H1 (cell line): ENCODE data around the gene CUEDC1. TPM values are rescaled to one million over a fixed set of nuclear protein-coding genes. Genes with fewer than 3 reads are reported as not detected.
A peak's percentile ranks its signal among the peaks of the same experiment; 100 is the strongest.

Experiments
- CTCF ChIA-PET: fragments of 300-600 bp; sonication (Branson Sonifier 250); formaldehyde crosslinking; loops from one replicate; lab custom pipeline; 2021; ENCODE audit not compliant: partially characterized antibody; lab: Charles Lee
- POLR2A ChIA-PET: fragments of 300-600 bp; sonication (Branson Sonifier 250); formaldehyde crosslinking; loops from one replicate; lab custom pipeline; 2021; ENCODE audit warnings: inconsistent platforms; ENCODE audit not compliant: partially characterized antibody; lab: Charles Lee
- DNase-seq, 2 experiments: peaks; one replicate each; pipeline versions ENCODE4 v3.0.0 to v3.0.0-alpha.2; 2010 to 2022; ENCODE audit warnings: low spot score in 2 of 2, low read depth in 1 of 2, mixed read lengths in 1 of 2
- FAIRE-seq: peaks from 2 replicates; lab custom pipeline; 2011; peaks lifted over from hg19 to GRCh38; lab: Jason Lieb, UNC
- H2AFZ ChIP-seq: 2 replicates; pipeline ENCODE4 v1.8.1; 2012; ENCODE audit warnings: low read length, inconsistent platforms
- H2AK5ac ChIP-seq: 2 replicates; pipeline ENCODE4 v1.6.1; 2013; ENCODE audit warnings: low read depth, low read length
- H2BK120ac ChIP-seq: replicated peaks from 2 replicates; pipeline ENCODE3; 2013; ENCODE audit warnings: low read depth, low read length, inconsistent platforms
- H2BK12ac ChIP-seq: 2 replicates; pipeline ENCODE4 v1.6.1; 2013; ENCODE audit warnings: low read depth, low read length
- H2BK15ac ChIP-seq: 2 replicates; pipeline ENCODE4 v1.6.1; 2013; ENCODE audit warnings: low read length
- H2BK20ac ChIP-seq: 2 replicates; pipeline ENCODE4 v1.6.1; 2013; ENCODE audit warnings: low read length
- H2BK5ac ChIP-seq: 2 replicates; pipeline ENCODE4 v1.6.1; 2013; ENCODE audit warnings: low read depth, low read length
- H3K14ac ChIP-seq: 2 replicates; pipeline ENCODE4 v1.6.1; 2013; ENCODE audit warnings: inconsistent platforms; ENCODE audit not compliant: insufficient read length
- H3K18ac ChIP-seq: 2 replicates; pipeline ENCODE4 v1.6.1; 2013; ENCODE audit warnings: low read length; ENCODE audit errors: extremely low read depth
- H3K23ac ChIP-seq: 2 replicates; pipeline ENCODE4 v1.6.1; 2013; ENCODE audit warnings: inconsistent platforms; ENCODE audit not compliant: insufficient read length
- H3K23me2 ChIP-seq: 2 replicates; pipeline ENCODE4 v1.6.1; 2013; ENCODE audit warnings: low read depth, low read length
- H3K27ac ChIP-seq: 2 replicates; pipeline ENCODE4 v1.6.1; 2011; ENCODE audit warnings: low read depth, low read length, inconsistent platforms
- H3K27me3 ChIP-seq, 4 experiments: replicated peaks in 1 of 4; 1 replicate in 1 of 4; 2 replicates in 3 of 4; pipeline versions ENCODE4 v1.6.1 to v1.8.1; 2011 to 2013; ENCODE audit warnings: low read length in 3 of 4, mild to moderate bottlenecking in 3 of 4, inconsistent platforms in 2 of 4, mixed read lengths in 2 of 4, moderate library complexity in 1 of 4; ENCODE audit not compliant: control insufficient read depth in 3 of 4, insufficient read depth in 3 of 4; ENCODE audit errors: extremely low read depth in 1 of 4
- H3K36me3 ChIP-seq, 4 experiments: 2 replicates each; pipeline versions ENCODE4 v1.6.1 to v1.8.1; 2011 to 2013; ENCODE audit warnings: mild to moderate bottlenecking in 4 of 4, low read length in 3 of 4, moderate library complexity in 2 of 4, control low read depth in 1 of 4, inconsistent platforms in 1 of 4; ENCODE audit not compliant: insufficient read depth in 4 of 4, control insufficient read depth in 2 of 4
- H3K4ac ChIP-seq: replicated peaks from 2 replicates; pipeline ENCODE3; 2013; ENCODE audit warnings: low read length, low read depth, mixed read lengths, inconsistent platforms; ENCODE audit not compliant: insufficient read length
- H3K4me1 ChIP-seq, 4 experiments: replicated peaks in 1 of 4; 1 replicate in 1 of 4; 2 replicates in 3 of 4; pipeline versions ENCODE4 v1.6.1 to v1.8.1; 2011 to 2013; ENCODE audit warnings: low read length in 3 of 4, inconsistent platforms in 2 of 4, mixed read lengths in 1 of 4; ENCODE audit not compliant: insufficient read depth in 4 of 4, control insufficient read depth in 3 of 4
- H3K4me2 ChIP-seq, 2 experiments: 2 replicates each; pipeline versions ENCODE4 v1.6.1 to v1.8.1; 2011 to 2013; ENCODE audit warnings: low read depth in 2 of 2, low read length in 2 of 2, control low read depth in 1 of 2, inconsistent platforms in 1 of 2, mild to moderate bottlenecking in 1 of 2; ENCODE audit not compliant: insufficient read depth in 1 of 2
- H3K4me3 ChIP-seq, 4 experiments: fragments of 200-600, 300-600 bp in 1 of 4; sonication (generic), shearing (Covaris generic), sonication (Bioruptor Twin) in 1 of 4; 2 replicates each; pipeline versions ENCODE4 v1.5.1 to v1.8.1; 2011 to 2016; ENCODE audit warnings: low read length in 4 of 4, low read depth in 3 of 4, control low read depth in 2 of 4, inconsistent platforms in 2 of 4, mild to moderate bottlenecking in 2 of 4, mixed read lengths in 1 of 4, moderate library complexity in 1 of 4; ENCODE audit not compliant: insufficient read depth in 2 of 4; ENCODE audit errors: extremely low read depth in 1 of 4
- H3K56ac ChIP-seq: replicated peaks from 2 replicates; pipeline ENCODE3; 2013; ENCODE audit warnings: low read depth, mild to moderate bottlenecking, mixed read lengths, low read length, inconsistent platforms; ENCODE audit not compliant: insufficient read length
- H3K79me1 ChIP-seq: 2 replicates; pipeline ENCODE4 v1.6.1; 2013; ENCODE audit warnings: low read depth, low read length, control low read depth
- H3K79me2 ChIP-seq, 2 experiments: 2 replicates each; pipeline versions ENCODE4 v1.6.1 to v1.8.1; 2012 to 2013; ENCODE audit warnings: low read length in 2 of 2, mild to moderate bottlenecking in 2 of 2, inconsistent platforms in 1 of 2; ENCODE audit not compliant: insufficient read depth in 2 of 2, control insufficient read depth in 1 of 2
- H3K9ac ChIP-seq, 4 experiments: replicated peaks in 1 of 4; 1 replicate in 1 of 4; 2 replicates in 3 of 4; pipeline versions ENCODE4 v1.6.1 to v1.8.1; 2011 to 2013; ENCODE audit warnings: low read depth in 3 of 4, low read length in 3 of 4, control low read depth in 2 of 4, mild to moderate bottlenecking in 2 of 4, moderate library complexity in 2 of 4, inconsistent platforms in 1 of 4; ENCODE audit errors: extremely low read depth in 1 of 4
- H3K9me3 ChIP-seq, 2 experiments: 2 replicates each; pipeline versions ENCODE4 v1.6.1 to v1.8.1; 2012 to 2013; ENCODE audit warnings: mild to moderate bottlenecking in 2 of 2, moderate library complexity in 2 of 2, control low read depth in 1 of 2, inconsistent platforms in 1 of 2, low read depth in 1 of 2, low read length in 1 of 2, mixed read lengths in 1 of 2; ENCODE audit not compliant: insufficient read depth in 2 of 2
- H4K20me1 ChIP-seq, 2 experiments: replicated peaks in 1 of 2; 2 replicates each; pipeline versions ENCODE3 to v1.8.1; 2011 to 2013; ENCODE audit warnings: inconsistent platforms in 2 of 2, low read length in 2 of 2, mild to moderate bottlenecking in 1 of 2; ENCODE audit not compliant: insufficient read depth in 2 of 2, control insufficient read depth in 1 of 2
- H4K5ac ChIP-seq: 2 replicates; pipeline ENCODE4 v1.6.1; 2013; ENCODE audit warnings: low read length, low read depth, mixed read lengths, inconsistent platforms; ENCODE audit not compliant: insufficient read length
- H4K8ac ChIP-seq: 2 replicates; pipeline ENCODE4 v1.8.0; 2013; ENCODE audit warnings: mild to moderate bottlenecking, moderate library complexity, low read length, inconsistent platforms; ENCODE audit not compliant: insufficient read depth; ENCODE audit errors: extremely low read depth
- H4K91ac ChIP-seq: replicated peaks from 2 replicates; pipeline ENCODE3; 2013; ENCODE audit warnings: low read length, mixed read lengths, inconsistent platforms; ENCODE audit not compliant: insufficient read length
- BRCA1 ChIP-seq: IDR thresholded peaks from 2 replicates; pipeline ENCODE4 v1.6.1; 2012; ENCODE audit warnings: low read depth, low read length, improper control_type of control experiment
- CEBPB ChIP-seq: IDR thresholded peaks from 2 replicates; pipeline ENCODE4 v1.6.1; 2012; ENCODE audit warnings: low read depth, low read length
- GTF2F1 ChIP-seq: IDR thresholded peaks from 2 replicates; pipeline ENCODE4 v1.6.1; 2012; ENCODE audit warnings: low read depth, low read length, improper control_type of control experiment, borderline replicate concordance
- NANOG ChIP-seq: IDR thresholded peaks from 2 replicates; pipeline ENCODE4 v1.6.1; 2011; ENCODE audit warnings: low read length, low read depth, mild to moderate bottlenecking, inconsistent platforms; ENCODE audit not compliant: insufficient read depth, poor library complexity, severe bottlenecking
- POLR2A ChIP-seq, 2 experiments: IDR thresholded peaks; 1 replicate in 1 of 2; 2 replicates in 1 of 2; pipeline ENCODE4 v1.6.1; 2011; ENCODE audit warnings: low read depth in 2 of 2, low read length in 2 of 2, mild to moderate bottlenecking in 2 of 2; ENCODE audit errors: control extremely low read depth in 1 of 2
- SP4 ChIP-seq: IDR thresholded peaks from 2 replicates; pipeline ENCODE4 v1.6.1; 2012; ENCODE audit warnings: low read length, inconsistent platforms
- TCF12 ChIP-seq: IDR thresholded peaks from 2 replicates; pipeline ENCODE4 v1.6.1; 2011; ENCODE audit warnings: low read depth, mild to moderate bottlenecking, low read length
- WGBS, 2 experiments: shearing (Covaris generic) in 1 of 2; methylation state at CpG; one replicate each; pipeline versions ENCODE4 v1.1.6 to v1.1.7; 2013 to 2015; ENCODE audit warnings: low lambda C conversion rate in 2 of 2, mixed read lengths in 2 of 2, inconsistent platforms in 1 of 2, low coverage in 1 of 2, missing lambda C conversion rate in 1 of 2; ENCODE audit not compliant: insufficient replicate concordance in 2 of 2, insufficient coverage in 1 of 2, insufficient read length in 1 of 2; ENCODE audit errors: extremely low coverage in 1 of 2, missing lambda C conversion rate in 1 of 2; 5-methylcytosine and 5-hydroxymethylcytosine counted together
- polyA plus RNA-seq, 7 experiments: library from polyadenylated mRNA; depleted of rRNA in 3 of 7; stranded (reverse) in 5 of 7; unstranded in 2 of 7; fragments of >200 nt in 5 of 7; fragments of 200-250 nt in 2 of 7; gene quantifications; 1 replicate in 5 of 7; 2 replicates in 1 of 7; 4 replicates in 1 of 7; pipeline versions ENCODE4 v1.2.1 to v1.2.3, GENCODE V29; 2011 to 2013; ENCODE audit warnings: missing spikeins in 2 of 7, mixed read lengths in 2 of 7
- total RNA-seq: library from RNA; stranded (reverse); fragmentation: NEBNext Ultra II Directional; extraction: Animal tissue kit (Norgen Biotek cat#: 25700); gene quantifications from 2 replicates; pipeline ENCODE4 v1.2.1, GENCODE V29; 2021
- TF ChIP-seq, protein P1 (sequence below), 3 experiments: IDR thresholded peaks; 1 replicate in 2 of 3; 2 replicates in 1 of 3; pipeline versions ENCODE4 v1.5.1 to v1.6.1; 2011; ENCODE audit warnings: low read length in 3 of 3, mild to moderate bottlenecking in 3 of 3, inconsistent platforms in 2 of 3, low read depth in 1 of 3, moderate library complexity in 1 of 3; ENCODE audit not compliant: insufficient read depth in 1 of 3; ENCODE audit errors: control extremely low read depth in 1 of 3

Gene CUEDC1
- total and polyA plus RNA-seq, 2 of the 8 experiments (the other 6 are each of a cell fraction or from before 2014, with no cell fraction given): 4.0 to 10.7 TPM

GRCh38 chr17:57885148-57885915 is 69.9 kb downstream of the CUEDC1 start:
- no peaks in the 10 kb centered on the region for H3K9me3 ChIP-seq
- peaks cover 2% of the 10 kb centered on the region; the same call in 1 of the 2 replicates for H3K23me2 ChIP-seq
- H2AK5ac ChIP-seq: no peak overlapping the region
- no peak overlapping the region for H2AFZ ChIP-seq
- FAIRE-seq (no peak), DNase-seq (no peak)
- H2BK120ac ChIP-seq: no peak overlapping the region
- H4K91ac ChIP-seq: no peak overlapping the region
- H3K4ac ChIP-seq: no peak overlapping the region
- no peak overlapping the region for H4K5ac ChIP-seq
- no peak overlapping the region for H3K27ac ChIP-seq
- H3K23ac ChIP-seq: no peak overlapping the region
- WGBS, 2 experiments: 93% methylated on average over 40 of the region's 67 CpGs; no CpG with 5 or more reads in 1 of the 2 experiments
- no peak overlapping the region for H2BK5ac ChIP-seq
- H3K9ac ChIP-seq: no peak overlapping the region
- H3K14ac ChIP-seq: no peak overlapping the region
- H3K79me1 ChIP-seq: no peaks in the 10 kb centered on the region
- no peak overlapping the region for H3K18ac ChIP-seq
- no peak for TF ChIP-seq BRCA1
- TF ChIP-seq POLR2A (IDR thresholded peaks at IDR 0.05; ENCODE audit: control extremely low read depth in 1 of 2, low read depth in 2 of 2, low read length in 2 of 2): no peak
- no peak for TF ChIP-seq SP4
- no peak for TF ChIP-seq CEBPB
- no peak for TF ChIP-seq TCF12
- TF ChIP-seq, protein P1, sequence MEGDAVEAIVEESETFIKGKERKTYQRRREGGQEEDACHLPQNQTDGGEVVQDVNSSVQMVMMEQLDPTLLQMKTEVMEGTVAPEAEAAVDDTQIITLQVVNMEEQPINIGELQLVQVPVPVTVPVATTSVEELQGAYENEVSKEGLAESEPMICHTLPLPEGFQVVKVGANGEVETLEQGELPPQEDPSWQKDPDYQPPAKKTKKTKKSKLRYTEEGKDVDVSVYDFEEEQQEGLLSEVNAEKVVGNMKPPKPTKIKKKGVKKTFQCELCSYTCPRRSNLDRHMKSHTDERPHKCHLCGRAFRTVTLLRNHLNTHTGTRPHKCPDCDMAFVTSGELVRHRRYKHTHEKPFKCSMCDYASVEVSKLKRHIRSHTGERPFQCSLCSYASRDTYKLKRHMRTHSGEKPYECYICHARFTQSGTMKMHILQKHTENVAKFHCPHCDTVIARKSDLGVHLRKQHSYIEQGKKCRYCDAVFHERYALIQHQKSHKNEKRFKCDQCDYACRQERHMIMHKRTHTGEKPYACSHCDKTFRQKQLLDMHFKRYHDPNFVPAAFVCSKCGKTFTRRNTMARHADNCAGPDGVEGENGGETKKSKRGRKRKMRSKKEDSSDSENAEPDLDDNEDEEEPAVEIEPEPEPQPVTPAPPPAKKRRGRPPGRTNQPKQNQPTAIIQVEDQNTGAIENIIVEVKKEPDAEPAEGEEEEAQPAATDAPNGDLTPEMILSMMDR (IDR thresholded peaks at IDR 0.05; ENCODE audit: control extremely low read depth in 1 of 3, insufficient read depth in 1 of 3, low read depth in 1 of 3, low read length in 3 of 3): 0 out of 4 replicates have a peak, but pooled peaks of 1 of the 3 experiments have one; percentile 3
- no peak for TF ChIP-seq GTF2F1
- TF ChIP-seq NANOG: no peak
- 0 out of 2 replicates have a peak overlapping the region, but pooled peaks have one; percentile 61 for H2BK20ac ChIP-seq
- H4K8ac ChIP-seq: no peak overlapping the region; the same call in 1 of the 2 replicates
- POLR2A ChIA-PET: interaction anchor here (0.8 to 3.2 kb wide), 6 partner anchors 12 to 122 kb away, joined by 3 to 9 read pairs (median 4); partner anchors contain the start of gene SRSF1
- H3K36me3 ChIP-seq: no peaks in the 10 kb centered on the region
- no peaks in the 10 kb centered on the region for H4K20me1 ChIP-seq
- no peaks in the 10 kb centered on the region for H3K27me3 ChIP-seq
- H2BK15ac ChIP-seq: no peak overlapping the region; the same call in 1 of the 2 replicates
- H2BK12ac ChIP-seq: no peak overlapping the region
- H3K4me1 ChIP-seq: peaks cover 7 to 18% (median 12%) of the 10 kb centered on the region in 4 experiments
- no peak overlapping the region for H3K4me3 ChIP-seq
- no peak overlapping the region for H3K56ac ChIP-seq
- CTCF ChIA-PET: interaction anchor here (0.7 to 2.0 kb wide), 8 partner anchors 11 to 115 kb away, joined by 3 to 13 read pairs (median 4); no protein-coding TSS in a partner anchor
- H3K4me2 ChIP-seq: no peak overlapping the region
- no peaks in the 10 kb centered on the region for H3K79me2 ChIP-seq
